Inflammatory macrophage (primary cell): ENCODE data around the gene OR6C2.
"Not testable (repeated sequence)": the region's sequence is repeated elsewhere in the genome, so short reads cannot be mapped to it uniquely, and the experiment has no call there.

ENCODE experiments used
- DNase-seq, 2 donors: peaks; one replicate each; pipeline ENCODE4 v3.0.0-alpha.2; 2020 to 2022
- total RNA-seq, 18 experiments: gene quantifications; one replicate each; lab custom pipeline; 2026; ENCODE audit warnings: mixed read lengths in 6 of 18, inconsistent platforms in 2 of 18; lab: John Stamatoyannopoulos, UW

The OR6C2 gene
- 0 to 0.13 (median 0) reads per million in 18 experiments for total RNA-seq

GRCh38 chr12:55443776-55444175 lies at the start of gene OR6C2:
TSS of gene OR6C2 (plus strand) at chr12:55444076. CDS start at chr12:55452214, 8,138 bp downstream.
- no peak for DNase-seq

GRCh38 chr12:55396326-55396725 lies 47.5 kb upstream of the OR6C2 start:
- DNase-seq = no peak

- DNase-seq = no peak
These were observed 43.6 kb upstream of the OR6C2 start, which contains the start of gene OR6C65 for GRCh38 chr12:55400229-55400628. TSS of gene OR6C65 (plus strand) at chr12:55400529. CDS start at chr12:55400529, 0 bp downstream.

- no peak for DNase-seq
These were observed 36.0 kb upstream of the OR6C2 start for GRCh38 chr12:55407866-55408265.

GRCh38 chr12:55409133-55409532 lies 34.7 kb upstream of the OR6C2 start:
- DNase-seq = not testable (repeated sequence)

GRCh38 chr12:55412138-55412537 lies 31.7 kb upstream of the OR6C2 start:
- DNase-seq = not testable (repeated sequence)

- not testable (repeated sequence) for DNase-seq
These were observed 30.1 kb upstream of the OR6C2 start for GRCh38 chr12:55413498-55414388.

- not testable (repeated sequence) for DNase-seq
These were observed 29.5 kb upstream of the OR6C2 start for GRCh38 chr12:55414396-55414823.

GRCh38 chr12:55414889-55415288 lies 29.0 kb upstream of the OR6C2 start:
- DNase-seq = not testable (repeated sequence)

GRCh38 chr12:55416961-55417360 lies 26.9 kb upstream of the OR6C2 start:
- no peak for DNase-seq

GRCh38 chr12:55420307-55420962 lies 23.4 kb upstream of the OR6C2 start:
- DNase-seq = no peak

- no peak for DNase-seq
These were observed 17.9 kb upstream of the OR6C2 start, which contains the start of gene OR6C76 for GRCh38 chr12:55425954-55426353. TSS of gene OR6C76 (plus strand) at chr12:55426254. CDS start at chr12:55426254, 0 bp downstream.

- peak; percentile 9 to 15 for DNase-seq
These were observed 15.3 kb upstream of the OR6C2 start for GRCh38 chr12:55428331-55429243.

- DNase-seq = not testable (repeated sequence)
These were observed 2.6 kb upstream of the OR6C2 start for GRCh38 chr12:55441233-55441632.

- no peak for DNase-seq
These were observed 1.5 kb downstream of the OR6C2 start for GRCh38 chr12:55445357-55445756.

- no peak for DNase-seq
These were observed 2.5 kb downstream of the OR6C2 start for GRCh38 chr12:55446326-55446725.

- no peak for DNase-seq
These were observed 4.9 kb downstream of the OR6C2 start for GRCh38 chr12:55448825-55449224.

GRCh38 chr12:55464926-55465325 lies 21.1 kb downstream of the OR6C2 start:
- DNase-seq = not testable (repeated sequence)

GRCh38 chr12:55467836-55468235 lies 24.0 kb downstream of the OR6C2 start:
- no peak for DNase-seq

GRCh38 chr12:55469291-55469690 lies 25.4 kb downstream of the OR6C2 start:
- DNase-seq = peak in 1 of 2 donors; percentile 2

- no peak for DNase-seq
These were observed 26.4 kb downstream of the OR6C2 start, which contains the start of gene OR6C70 for GRCh38 chr12:55470088-55470829. TSS of gene OR6C70 (minus strand) at chr12:55470138. CDS start at chr12:55470138, 0 bp downstream.
